Endometrium (tissue), 2 donors: ENCODE data around the gene UNC93B1.
"Not testable (repeated sequence)": the region's sequence is repeated elsewhere in the genome, so short reads cannot be mapped to it uniquely, and the experiment has no call there.

Experiments used
- FAIRE-seq: peaks from 2 replicates; lab custom pipeline; 2012; peaks lifted over from hg19 to GRCh38; lab: Jason Lieb, UNC
- donor health status: control.
- donor health status: control.

Gene UNC93B1

GRCh38 chr11:68009391-68010089, 5.6 kb upstream of the UNC93B1 start:
- no peak for FAIRE-seq

- no peak for FAIRE-seq
Observed at GRCh38 chr11:68008381-68009337, 4.8 kb upstream of the UNC93B1 start.

GRCh38 chr11:68007498-68008380, 3.8 kb upstream of the UNC93B1 start:
- FAIRE-seq: no peak

GRCh38 chr11:68006606-68007166, 2.8 kb upstream of the UNC93B1 start:
- no peak for FAIRE-seq

- no peak for FAIRE-seq
Observed at GRCh38 chr11:68004551-68005335, 846 bp upstream of the UNC93B1 start.

- no peak for FAIRE-seq
Observed at GRCh38 chr11:68002938-68003845, 705 bp downstream of the UNC93B1 start.

GRCh38 chr11:68002575-68002937, 1.3 kb downstream of the UNC93B1 start:
- no peak for FAIRE-seq

GRCh38 chr11:67999704-68000103, 4.2 kb downstream of the UNC93B1 start:
- FAIRE-seq: no peak

- FAIRE-seq: no peak
Observed at GRCh38 chr11:67999201-67999629, 4.7 kb downstream of the UNC93B1 start.

GRCh38 chr11:67998150-67999045, 5.5 kb downstream of the UNC93B1 start:
- no peak for FAIRE-seq

GRCh38 chr11:67997475-67997921, 6.4 kb downstream of the UNC93B1 start:
- FAIRE-seq: no peak

- FAIRE-seq: no peak
Observed at GRCh38 chr11:67996622-67997474, 7.0 kb downstream of the UNC93B1 start.

- FAIRE-seq: no peak
Observed at GRCh38 chr11:67996051-67996450, 7.8 kb downstream of the UNC93B1 start.

- not testable (repeated sequence) for FAIRE-seq
Observed at GRCh38 chr11:67995579-67995978, 8.3 kb downstream of the UNC93B1 start.

GRCh38 chr11:67995129-67995528, 8.8 kb downstream of the UNC93B1 start:
- not testable (repeated sequence) for FAIRE-seq

GRCh38 chr11:67994387-67994786, 9.5 kb downstream of the UNC93B1 start:
- not testable (repeated sequence) for FAIRE-seq

GRCh38 chr11:67993821-67994220, 10.1 kb downstream of the UNC93B1 start:
- not testable (repeated sequence) for FAIRE-seq
